ENCODE data around the gene LSM3.
A peak's percentile ranks its signal among the peaks of the same experiment; 100 is the strongest.

LSM3 gene

DNA sequence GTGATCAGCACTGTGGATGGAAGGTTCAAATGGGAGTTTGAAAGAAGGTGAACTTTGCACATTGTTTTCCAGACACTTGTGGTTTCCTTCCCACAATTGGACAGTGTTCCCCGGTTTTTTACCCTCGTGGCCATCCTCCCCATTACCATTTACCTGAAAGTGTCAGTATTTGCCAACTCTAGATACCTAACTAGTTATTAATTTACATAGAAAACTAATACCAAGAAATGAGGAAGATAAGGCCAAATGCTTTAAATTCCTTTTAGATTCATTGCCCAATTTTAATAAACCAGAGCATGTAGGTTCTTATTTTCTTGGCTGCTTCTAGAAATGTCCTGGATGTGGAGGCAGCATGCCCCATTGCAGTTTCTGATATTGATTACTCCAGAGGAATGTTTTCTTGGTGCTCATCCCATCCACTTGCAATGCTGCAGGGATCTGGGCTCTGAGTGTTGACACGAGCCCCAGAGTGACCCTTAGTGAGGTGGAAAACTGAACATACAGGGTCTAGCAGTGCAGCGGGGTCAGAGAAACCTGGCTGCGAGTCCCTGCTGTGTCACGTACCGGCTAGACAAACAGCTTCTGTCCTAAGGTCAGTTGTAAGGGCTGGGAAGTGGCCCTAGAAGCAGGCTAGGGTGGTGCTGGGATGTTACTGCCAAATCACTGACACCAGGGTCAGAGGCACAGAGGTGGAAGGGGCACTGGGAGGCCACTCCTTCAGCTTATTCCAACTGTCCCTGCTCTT is 23.5 kb downstream of the LSM3 start:
- no peak for DNase-seq

DNA sequence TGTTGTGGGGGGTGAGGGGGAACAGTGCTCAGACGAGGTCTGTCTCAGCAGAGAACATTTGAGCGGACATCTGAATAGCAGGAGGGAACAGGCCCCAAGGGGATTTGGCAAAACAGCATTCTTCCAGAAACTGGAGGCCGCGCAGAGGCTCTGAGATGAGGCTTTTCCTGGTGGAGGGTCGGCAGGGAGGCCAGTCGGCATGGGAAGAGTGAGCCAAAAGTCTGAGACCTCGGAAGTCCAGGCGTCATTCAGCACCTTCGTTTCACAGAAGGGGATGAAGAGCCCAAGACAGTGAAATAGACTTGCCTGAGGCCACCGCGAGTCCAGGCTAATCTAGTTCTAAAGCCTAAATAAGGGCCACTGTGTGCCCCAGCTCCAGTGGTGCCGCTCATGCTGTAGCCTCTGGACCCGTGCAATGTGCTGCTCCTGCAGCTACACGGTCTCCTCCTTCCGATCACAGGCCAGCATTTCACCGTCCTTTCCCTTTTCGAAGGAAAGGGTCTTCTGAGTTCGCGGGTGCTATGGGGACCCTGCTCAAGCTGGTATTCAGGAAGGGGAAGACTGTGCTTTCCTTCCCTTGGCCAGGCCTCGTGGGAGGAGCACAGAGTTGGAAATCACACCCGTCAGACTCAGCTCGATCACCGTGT is 24.4 kb downstream of the LSM3 start:
- DNase-seq: no peak

DNA sequence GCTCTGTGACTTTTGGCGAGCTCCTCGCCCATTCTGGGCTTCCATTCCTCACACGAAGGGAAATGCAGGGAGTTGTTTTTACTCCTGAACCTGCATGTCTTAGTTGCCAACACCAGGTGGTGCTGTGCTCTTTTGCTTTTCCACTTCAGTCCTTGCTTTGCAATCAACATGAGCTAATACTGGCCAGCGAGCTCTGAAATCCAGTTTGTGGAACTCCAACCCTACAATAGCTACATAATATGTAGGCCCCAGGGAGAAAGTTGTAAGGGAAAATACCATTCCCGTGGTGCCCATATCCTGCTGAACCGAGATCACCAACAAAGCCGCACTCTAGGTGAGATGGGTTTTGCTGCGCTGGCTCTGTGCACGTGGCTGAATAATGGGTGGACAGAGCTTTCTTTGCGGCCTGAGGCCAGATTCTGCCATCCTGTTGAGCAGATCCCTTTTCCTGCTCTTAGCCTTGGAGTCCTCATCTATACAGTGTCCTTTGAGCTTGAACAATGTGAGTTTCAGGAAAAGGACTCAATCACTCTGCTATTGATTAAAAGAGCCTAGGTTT is 25.0 kb downstream of the LSM3 start:
- peak; percentile 11 for DNase-seq

DNA sequence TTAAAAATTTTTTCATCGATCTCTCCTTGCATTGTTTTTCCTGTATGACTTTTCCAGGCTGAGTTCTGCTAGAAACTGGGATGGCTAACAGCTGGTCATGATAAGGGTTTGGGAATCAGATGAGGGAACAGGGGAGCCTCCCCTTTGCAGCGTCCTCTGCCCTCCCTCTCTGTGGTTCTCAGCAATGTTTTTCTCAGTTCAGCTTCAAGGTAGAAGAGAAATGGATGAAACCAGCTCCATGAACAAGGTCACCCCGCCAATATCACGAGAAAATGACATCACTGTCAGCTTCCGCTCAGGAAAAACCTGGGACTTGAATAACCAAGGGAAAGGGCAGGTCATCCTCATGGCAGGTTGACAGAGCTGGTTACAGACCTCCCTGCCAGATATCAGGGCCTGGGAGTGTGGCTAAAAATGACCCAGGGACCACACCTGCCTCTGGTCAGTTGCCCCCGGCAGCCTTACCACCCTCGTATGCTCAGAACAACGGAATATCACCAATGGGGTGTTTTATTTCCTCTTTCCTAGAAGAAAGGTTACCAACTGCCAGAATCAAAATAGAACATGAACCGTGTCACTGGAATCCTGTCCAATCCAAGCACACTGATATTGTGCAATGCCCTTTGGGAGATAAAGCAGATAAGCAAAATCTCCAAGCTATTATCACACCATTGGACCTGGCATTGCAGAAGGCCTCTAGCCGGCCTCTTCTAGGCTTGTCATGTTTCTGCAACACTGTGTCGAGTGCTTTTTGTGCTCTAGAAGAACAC is 26.1 kb downstream of the LSM3 start:
- DNase-seq: no peak

DNA sequence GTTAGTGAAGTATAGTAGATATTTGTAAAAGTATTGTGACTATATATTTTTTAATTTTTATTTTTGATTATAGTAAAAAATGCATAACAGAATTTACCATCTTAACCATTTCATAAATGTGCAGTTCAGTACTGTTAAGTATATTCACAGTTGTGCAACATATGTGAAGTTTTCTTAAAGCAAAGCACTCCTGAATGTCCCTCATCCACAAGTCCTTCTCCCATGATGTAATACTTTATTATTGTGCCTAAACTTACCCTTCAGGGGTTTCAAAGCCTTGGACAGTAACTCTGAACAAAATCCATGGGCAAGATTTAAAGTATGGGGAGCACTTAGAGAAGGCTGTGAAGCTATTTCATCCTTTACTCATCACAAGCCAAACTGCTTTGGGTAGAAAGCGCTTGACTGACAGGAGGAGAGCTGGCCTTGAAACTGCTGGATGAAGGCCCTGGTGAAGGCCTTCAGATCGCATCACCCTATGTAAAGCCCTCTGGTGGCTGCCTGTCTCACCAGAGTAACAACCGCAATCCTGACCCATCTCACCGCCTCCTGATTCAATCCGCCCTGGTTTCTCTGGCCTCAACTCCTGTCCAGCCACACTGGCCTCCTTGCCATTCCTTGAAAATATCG is 28.0 kb downstream of the LSM3 start:
- DNase-seq: no peak

DNA sequence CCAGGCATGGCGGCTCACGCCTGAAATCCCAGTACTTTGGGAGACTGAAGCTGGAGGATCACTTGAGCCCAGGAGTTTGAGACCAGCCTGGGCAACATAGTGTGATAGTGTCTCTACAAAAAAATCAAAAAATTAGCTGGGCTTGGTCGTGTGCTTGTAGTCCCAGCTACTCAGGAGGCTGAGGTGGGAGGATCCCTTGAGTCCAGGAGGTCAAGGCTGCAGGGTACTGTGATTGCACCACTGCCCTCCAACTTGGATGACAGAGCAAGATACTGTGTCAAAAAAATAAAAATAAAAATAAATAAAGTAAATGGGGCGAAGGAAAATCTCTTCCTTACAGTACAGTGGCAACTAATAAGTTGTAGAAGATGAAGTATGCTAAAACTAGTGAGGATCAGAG is 29.6 kb downstream of the LSM3 start:
- DNase-seq: no peak

DNA sequence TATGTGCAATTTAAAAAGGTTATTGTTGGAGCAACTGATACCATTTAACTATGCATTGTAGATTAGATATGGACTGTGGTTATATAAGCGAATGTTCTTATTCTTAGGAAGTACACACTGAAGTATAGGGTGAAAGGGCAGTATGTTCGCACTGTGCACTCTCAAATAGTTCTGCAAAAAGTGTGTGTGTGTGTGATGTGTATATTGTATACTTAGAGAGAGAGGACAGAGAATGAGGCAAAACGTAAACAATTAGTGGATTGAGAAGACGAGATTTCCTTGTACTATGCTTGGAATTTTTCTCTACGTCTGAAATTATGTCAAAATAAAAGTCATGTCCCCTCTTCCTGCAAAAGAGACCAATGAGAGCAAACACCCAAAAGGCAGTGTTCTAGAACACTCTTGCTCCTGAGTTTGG is 30.4 kb downstream of the LSM3 start:
- DNase-seq: no peak

DNA sequence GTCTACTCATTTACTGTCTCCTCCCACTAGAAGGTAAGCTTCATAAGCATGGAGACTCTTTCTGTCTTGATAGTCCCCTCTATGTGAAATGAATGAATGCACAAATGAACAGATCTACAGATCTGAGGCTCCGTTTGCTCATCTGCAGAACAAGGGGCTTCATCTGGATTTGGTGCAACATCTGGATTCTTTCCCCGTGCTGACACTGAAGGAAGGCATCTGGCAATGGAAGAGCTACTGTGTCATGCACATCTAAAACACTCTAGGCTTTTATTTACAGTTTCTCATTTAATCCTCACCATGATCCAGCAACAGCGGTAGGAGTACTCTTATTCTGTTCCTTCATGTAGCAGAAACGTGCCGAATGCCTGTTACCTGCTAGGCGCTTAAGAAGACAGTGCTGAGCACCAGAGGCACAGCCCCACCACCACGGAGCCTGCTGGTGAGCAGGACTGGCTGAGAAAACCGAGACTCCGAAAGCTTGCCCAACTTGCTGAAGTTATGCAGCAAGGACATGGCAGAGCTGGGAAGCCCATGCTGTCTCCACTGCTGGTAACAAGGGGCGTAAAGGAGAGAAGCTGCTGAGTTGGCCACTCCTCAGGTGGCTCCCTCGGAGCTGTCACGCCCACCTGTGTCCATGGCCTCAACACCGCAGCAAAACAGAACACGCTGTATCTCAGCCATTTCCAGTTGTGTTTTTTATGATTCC is 31.1 kb downstream of the LSM3 start:
- no peak for DNase-seq

DNA sequence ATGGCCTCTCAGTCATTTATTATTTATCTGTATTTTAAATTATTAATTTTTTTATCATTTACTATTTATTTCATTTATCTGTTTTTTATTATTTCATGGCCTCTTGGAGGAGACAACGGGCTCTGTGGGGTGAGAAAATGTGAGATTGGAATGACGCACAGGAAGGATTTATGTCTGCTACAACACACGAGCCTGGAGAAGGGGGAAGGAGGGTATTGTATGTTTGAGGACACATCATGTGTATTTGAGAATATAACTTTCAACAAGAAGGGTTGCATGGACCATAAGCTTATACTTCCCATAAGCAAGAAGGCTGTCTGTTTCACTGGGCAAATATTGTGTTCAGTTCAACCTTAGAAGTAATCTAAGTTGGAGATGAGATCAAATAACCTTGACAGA is 31.7 kb downstream of the LSM3 start:
- no peak for DNase-seq

DNA sequence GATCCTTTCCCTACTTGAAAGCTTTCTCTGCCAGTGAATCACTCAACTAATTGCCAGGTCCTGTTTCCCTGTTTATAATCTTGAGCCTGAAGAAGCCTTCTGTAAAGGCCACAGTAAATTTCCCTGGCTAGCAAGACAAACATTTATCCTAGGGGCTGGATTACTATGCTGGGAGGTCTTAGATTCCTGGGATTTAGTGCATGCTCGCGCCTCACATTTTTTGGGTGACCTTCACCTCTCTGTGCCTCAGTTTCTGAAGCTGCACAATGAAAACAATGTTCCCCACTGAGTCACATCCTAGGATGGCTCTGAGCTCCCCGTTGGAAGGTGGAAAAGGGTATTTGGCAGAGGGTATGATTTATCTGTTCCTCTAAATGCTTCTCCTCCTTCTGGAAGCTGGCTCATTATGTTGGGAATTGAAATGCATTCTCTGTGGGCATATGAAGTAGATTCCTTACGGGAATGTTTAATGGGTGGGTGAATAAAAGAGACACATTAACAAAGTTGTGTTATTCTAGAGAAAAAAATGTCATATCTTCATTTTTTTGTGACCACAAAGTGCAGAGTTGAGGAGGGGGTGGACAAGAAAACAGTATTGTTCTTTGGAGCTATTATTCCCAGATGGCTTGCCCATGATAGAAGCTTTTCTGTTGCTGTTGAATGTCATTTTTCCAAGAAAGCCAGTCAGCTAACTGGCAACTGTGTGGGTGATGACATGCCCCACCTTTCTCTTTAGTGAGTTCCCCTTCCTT is 32.4 kb downstream of the LSM3 start:
- DNase-seq: no peak

DNA sequence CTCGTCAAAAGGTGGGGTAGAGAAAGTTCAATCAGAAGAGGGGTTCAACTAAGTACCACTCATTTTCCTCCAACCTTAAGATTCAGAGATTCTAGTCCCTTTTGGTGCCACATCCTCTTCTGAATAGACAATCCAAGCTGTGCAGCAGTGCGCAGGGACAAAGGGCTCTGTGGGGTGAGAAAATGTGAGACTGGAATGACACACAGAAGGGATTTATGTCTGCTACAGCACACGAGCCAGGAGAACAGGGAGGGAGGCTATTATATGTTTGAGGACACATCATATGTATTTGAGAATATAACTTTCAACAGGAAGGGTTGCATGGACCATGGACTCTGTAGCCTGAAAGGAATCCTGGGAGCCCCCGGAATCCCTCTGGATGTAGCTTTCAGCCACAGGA is 33.0 kb downstream of the LSM3 start:
- no peak for DNase-seq

DNA sequence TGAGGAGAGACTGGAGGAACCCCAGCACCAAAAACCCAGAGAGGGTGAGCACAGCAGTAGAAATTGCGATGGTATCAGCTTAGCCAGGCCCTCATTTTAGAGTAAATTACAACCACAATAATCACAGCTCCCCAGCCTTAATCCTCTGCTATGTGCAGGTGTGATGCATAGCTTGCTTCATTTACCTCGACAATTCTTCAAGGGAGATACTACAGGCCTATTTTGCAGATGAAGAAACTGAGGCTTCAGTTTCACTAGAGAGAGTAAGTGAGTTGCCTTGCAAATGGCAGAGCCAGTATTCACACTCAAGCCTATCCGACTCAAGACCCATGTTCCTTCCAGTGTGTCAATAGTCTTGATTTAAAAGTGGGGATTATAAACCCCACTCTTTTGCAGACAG is 33.4 kb downstream of the LSM3 start:
- DNase-seq: no peak

DNA sequence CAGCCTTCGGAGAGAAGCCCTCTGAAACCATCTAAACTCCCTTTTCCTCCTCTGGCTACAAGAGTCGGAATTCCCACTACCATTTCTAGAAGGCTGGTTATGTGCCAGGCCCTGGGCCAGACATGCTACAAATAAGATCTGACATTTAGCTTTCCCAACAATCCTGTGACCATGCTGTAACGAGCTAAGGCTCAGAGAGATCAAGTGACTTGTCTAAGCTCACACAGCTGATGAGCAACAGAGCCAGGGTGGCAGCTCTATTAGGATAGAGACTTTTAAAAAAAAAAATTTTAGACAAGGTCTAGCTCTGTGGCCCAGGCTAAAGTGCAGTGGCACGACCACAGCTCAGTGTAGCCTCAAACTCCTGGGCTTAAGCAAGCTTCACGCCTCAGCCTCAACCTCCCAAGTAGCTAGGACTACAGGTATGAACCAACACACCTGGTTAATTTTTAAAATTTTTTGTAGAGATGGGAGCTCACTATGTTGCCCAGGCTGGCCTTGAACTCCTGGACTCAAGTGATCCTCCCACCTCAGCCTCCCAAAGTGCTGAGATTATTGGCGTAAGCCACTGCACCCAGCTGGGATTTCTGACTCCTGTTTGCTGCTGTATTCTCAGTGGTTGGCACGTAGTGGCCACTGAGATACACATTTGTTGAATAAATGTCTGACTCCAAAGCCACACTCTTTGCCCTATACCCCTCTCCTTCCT is 34.6 kb downstream of the LSM3 start:
- DNase-seq: no peak

DNA sequence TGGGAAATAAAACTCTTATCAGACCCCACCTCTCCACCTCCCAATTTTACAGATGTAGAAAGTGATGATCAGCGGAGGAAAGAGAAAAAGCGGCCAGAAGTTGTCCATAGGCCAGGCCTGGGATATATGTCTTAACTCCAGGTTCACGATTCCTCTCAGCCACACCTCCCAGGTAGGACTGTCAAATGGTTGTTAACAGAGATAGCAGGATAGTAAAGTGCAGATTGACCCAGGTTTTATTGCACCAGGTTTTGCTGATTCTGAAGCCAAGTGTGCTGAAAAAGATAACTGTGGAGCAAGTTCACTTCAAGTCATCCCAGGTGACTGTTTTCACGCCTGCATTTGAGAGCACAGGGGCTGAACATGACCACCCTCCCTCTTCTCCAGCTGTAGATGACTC is 36.1 kb downstream of the LSM3 start:
- no peak for DNase-seq

DNA sequence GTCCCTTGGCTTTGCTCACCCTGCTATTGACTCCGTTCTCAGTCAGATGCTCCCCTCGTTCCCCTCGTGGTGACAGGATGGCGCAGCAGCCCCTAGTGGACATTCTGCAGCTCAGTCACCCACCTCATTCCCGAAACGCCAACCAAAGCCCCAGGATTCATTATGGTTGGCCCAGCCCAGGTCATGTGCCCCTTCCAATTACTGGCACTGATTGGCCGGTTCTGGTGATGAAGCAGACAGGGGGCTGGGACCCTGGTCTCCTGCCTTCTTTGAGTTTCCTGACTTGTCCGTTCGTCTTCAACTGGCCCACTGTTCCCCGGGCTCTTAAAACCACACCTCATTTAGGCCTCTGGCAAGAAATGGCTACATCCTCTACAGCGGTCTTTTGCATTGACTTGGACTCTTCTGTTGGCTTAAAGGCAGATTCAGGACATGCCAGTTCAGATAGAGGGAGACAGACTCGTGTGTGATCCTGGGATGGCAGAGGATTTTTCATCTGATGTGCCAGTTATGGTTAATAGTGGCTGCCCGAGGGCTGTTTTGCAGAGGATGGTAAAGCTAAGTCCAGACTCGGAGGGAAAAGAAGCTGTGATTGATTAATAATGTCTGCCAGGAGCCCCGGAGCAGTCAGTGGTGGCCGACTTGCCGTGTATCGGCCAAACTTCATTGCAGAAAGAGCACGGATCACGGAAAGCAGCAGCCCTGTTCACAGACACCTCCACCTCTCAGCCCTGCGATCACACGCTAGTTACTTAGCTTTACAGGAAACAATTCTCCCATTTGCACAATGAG is 37.8 kb downstream of the LSM3 start:
- no peak for DNase-seq

DNA sequence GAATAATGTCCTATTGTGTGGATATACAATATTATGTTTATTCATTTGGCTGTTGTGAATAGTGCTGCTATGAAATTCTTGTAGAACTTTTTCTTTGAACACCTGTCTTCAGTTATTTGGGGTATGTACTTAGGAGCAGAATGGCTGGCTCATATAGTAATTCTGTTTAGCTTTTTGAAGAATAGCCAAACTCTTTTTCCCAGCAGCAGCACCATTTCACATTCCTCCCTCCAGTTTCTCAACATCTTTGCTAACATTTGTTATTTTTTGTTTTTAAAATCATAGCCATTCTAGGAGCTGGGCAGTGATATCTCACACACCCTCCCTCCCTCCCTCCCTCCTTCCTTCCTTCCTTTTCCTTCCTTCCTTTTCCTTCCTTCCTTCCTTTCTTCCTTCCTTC is 39.7 kb downstream of the LSM3 start:
- DNase-seq: no peak

DNA sequence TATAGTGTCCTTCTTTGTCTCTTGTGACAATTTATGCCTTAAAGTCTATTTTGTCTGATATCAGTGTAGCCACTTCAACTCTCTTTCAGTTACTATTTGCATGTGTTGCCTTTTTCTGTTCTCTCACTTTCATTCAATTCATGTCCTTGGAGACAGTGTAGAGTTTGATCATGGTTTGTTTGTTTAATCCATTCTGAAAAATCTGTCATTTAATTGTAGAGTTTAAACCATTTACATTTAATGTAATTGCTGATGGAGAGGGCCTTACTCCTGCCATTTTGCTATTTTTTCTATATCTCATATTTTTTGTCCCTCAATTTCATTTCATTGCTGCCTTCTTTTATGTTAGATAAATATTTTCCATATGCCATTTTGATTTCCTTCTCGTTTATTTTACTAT is 42.3 kb downstream of the LSM3 start:
- DNase-seq: no peak

DNA sequence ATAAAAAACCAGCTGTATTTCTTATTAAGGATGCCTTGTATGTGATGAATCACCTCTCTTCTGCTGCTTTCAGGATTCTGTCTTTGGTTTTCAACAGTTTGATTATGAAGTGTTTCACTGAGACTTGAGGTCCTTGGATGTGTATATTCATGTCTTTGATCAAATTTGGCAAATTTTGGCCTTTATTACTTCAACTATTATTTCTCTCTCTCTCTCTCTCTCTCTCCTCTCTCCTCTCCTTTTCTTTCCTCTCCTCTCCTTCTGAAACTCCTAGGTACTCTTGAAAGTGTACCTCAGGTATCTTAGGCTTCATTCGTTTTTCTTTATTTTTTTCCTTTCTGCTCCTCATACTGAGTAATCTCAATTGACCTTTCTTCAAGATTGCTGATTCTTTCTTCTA is 43.3 kb downstream of the LSM3 start:
- DNase-seq: no peak

DNA sequence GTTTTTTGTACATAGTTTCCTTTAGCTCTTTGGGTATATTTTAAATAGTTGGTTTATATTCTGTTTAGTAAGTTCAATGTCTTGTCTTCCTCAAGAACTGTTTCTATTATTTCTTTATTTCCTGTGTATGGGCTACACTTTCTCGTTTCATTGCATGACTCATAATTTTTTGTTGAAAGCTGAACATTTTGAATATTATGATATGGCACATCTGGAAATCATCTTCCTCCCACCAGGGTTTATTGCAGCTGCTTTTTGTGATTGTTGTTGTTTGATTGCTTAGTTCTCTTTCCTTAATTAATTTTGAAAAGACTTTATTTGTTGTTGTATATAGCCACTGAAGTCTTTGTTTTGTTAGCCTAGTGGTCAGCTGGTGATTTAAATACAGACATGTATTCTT is 43.8 kb downstream of the LSM3 start:
- no peak for DNase-seq

DNA sequence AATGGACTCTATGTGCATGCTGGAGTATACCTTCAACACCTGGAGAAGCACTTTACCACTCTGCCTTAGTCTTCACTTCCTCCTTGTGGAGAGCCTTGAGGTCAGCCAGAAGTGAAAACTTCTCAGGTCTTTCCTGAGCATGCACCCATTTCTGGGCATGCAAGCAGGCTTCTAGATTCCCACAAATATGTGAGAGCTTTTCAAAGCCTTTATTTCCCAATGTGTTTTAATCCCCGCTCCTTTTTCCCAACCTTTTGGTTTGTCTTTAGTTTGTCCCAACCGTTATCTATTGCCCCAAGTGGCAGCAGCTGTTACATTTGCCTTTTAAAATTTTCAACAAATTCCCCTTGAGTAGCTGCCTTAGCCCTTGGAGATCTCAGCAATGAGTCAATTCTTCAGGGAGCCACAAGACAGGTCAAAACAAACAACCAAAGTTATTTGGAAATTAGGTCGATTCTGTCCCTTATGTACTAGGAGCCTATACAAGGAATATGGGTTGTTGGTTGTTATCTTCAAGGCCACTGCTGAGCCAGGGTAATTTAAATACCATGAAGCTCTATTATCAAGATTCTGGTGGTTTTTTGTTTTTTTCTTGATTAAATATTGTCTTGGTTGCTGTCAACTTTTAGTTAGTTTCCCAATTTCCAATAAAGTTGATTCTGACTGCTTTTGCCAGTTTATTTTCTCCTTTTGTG is 44.4 kb downstream of the LSM3 start:
- no peak for DNase-seq

Measured in NCI-H1436 (cell line).